ENCODE data around the gene PRPF8. TPM values are rescaled to one million over a fixed set of nuclear protein-coding genes. Genes with fewer than 3 reads are reported as not detected.

Gene PRPF8
- total and polyA plus RNA-seq, 2 experiments from 2014 or later = 178 to 246 TPM

DNA sequence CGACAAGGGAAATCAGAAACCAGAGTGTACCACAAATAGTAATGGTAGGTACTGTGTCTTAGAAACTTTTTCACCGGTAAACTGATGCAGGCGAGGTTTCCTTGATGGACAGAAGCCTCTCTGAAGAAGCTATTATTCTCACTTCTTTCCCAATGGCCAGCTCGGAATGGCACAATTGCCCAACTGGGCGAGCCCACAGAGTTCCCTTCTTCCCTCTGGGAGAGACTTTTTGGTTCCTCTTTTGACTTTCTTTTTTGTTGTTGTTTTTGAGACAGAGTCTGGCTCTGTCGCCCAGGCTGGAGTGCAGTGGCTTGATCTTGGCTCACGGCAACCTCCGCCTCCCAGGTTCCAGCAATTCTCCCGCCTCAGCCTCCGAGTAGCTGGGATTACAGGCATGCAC is 73.0 kb downstream of the PRPF8 start:
- Histone ChIP-seq H3K4me2 (no peak overlapping the region), H3F3A (replicated peaks; ENCODE audit: low read depth) (no peaks in the 10 kb centered on the region), H3K4me1 (ENCODE audit: insufficient read depth) (no peaks in the 10 kb centered on the region), H3K9me2 (ENCODE audit: insufficient read depth) (no peaks in the 10 kb centered on the region), H2AFZ (no peak overlapping the region), H3K27ac (ENCODE audit: low read depth) (no peak overlapping the region), H3K27me3 (ENCODE audit: insufficient read depth) (no peaks in the 10 kb centered on the region), H4K20me1 (replicated peaks; ENCODE audit: insufficient read depth) (no peaks in the 10 kb centered on the region), H3K36me3 (ENCODE audit: insufficient read depth) (no peaks in the 10 kb centered on the region), H3K4me3 (no peak overlapping the region), H3K79me2 (replicated peaks; ENCODE audit: insufficient read depth) (no peaks in the 10 kb centered on the region)
- Mint-ChIP-seq H3K27me3 (ENCODE audit: insufficient read depth, low read depth, poor library complexity) (peaks cover 8% of the 10 kb centered on the region), H3K9me3 (no peaks in the 10 kb centered on the region), H3K27ac (no peak overlapping the region), H3K4me1 (0 out of 3 replicates have a peak, but pooled peaks cover 2% of the 10 kb centered on the region), H3K4me3 (no peak overlapping the region), H3K36me3 (ENCODE audit: low read depth) (peaks cover 3% of the 10 kb centered on the region; the same call in 1 of the 3 replicates)
- DNase-seq (ENCODE audit: low spot score) = no peak
- TF ChIP-seq ZNF114 (CRISPR knock-in tag; IDR thresholded peaks at IDR 0.05) = no peak
- TF ChIP-seq, protein P1, sequence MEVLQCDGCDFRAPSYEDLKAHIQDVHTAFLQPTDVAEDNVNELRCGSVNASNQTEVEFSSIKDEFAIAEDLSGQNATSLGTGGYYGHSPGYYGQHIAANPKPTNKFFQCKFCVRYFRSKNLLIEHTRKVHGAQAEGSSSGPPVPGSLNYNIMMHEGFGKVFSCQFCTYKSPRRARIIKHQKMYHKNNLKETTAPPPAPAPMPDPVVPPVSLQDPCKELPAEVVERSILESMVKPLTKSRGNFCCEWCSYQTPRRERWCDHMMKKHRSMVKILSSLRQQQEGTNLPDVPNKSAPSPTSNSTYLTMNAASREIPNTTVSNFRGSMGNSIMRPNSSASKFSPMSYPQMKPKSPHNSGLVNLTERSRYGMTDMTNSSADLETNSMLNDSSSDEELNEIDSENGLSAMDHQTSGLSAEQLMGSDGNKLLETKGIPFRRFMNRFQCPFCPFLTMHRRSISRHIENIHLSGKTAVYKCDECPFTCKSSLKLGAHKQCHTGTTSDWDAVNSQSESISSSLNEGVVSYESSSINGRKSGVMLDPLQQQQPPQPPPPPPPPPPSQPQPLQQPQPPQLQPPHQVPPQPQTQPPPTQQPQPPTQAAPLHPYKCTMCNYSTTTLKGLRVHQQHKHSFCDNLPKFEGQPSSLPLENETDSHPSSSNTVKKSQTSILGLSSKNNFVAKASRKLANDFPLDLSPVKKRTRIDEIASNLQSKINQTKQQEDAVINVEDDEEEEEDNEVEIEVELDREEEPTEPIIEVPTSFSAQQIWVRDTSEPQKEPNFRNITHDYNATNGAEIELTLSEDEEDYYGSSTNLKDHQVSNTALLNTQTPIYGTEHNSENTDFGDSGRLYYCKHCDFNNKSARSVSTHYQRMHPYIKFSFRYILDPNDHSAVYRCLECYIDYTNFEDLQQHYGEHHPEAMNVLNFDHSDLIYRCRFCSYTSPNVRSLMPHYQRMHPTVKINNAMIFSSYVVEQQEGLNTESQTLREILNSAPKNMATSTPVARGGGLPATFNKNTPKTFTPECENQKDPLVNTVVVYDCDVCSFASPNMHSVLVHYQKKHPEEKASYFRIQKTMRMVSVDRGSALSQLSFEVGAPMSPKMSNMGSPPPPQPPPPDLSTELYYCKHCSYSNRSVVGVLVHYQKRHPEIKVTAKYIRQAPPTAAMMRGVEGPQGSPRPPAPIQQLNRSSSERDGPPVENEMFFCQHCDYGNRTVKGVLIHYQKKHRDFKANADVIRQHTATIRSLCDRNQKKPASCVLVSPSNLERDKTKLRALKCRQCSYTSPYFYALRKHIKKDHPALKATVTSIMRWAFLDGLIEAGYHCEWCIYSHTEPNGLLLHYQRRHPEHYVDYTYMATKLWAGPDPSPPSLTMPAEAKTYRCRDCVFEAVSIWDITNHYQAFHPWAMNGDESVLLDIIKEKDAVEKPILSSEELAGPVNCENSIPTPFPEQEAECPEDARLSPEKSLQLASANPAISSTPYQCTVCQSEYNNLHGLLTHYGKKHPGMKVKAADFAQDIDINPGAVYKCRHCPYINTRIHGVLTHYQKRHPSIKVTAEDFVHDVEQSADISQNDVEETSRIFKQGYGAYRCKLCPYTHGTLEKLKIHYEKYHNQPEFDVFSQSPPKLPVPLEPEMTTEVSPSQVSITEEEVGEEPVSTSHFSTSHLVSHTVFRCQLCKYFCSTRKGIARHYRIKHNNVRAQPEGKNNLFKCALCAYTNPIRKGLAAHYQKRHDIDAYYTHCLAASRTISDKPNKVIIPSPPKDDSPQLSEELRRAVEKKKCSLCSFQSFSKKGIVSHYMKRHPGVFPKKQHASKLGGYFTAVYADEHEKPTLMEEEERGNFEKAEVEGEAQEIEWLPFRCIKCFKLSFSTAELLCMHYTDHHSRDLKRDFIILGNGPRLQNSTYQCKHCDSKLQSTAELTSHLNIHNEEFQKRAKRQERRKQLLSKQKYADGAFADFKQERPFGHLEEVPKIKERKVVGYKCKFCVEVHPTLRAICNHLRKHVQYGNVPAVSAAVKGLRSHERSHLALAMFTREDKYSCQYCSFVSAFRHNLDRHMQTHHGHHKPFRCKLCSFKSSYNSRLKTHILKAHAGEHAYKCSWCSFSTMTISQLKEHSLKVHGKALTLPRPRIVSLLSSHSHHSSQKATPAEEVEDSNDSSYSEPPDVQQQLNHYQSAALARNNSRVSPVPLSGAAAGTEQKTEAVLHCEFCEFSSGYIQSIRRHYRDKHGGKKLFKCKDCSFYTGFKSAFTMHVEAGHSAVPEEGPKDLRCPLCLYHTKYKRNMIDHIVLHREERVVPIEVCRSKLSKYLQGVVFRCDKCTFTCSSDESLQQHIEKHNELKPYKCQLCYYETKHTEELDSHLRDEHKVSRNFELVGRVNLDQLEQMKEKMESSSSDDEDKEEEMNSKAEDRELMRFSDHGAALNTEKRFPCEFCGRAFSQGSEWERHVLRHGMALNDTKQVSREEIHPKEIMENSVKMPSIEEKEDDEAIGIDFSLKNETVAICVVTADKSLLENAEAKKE (CRISPR knock-in tag; IDR thresholded peaks at IDR 0.05) = no peak
- TF ChIP-seq CREB1 (CRISPR knock-in tag; IDR thresholded peaks at IDR 0.05; ENCODE audit: low read depth) = no peak
- no peak for TF ChIP-seq JUNB (IDR thresholded peaks at IDR 0.05; ENCODE audit: unreplicated experiment)
- TF ChIP-seq, protein P2, sequence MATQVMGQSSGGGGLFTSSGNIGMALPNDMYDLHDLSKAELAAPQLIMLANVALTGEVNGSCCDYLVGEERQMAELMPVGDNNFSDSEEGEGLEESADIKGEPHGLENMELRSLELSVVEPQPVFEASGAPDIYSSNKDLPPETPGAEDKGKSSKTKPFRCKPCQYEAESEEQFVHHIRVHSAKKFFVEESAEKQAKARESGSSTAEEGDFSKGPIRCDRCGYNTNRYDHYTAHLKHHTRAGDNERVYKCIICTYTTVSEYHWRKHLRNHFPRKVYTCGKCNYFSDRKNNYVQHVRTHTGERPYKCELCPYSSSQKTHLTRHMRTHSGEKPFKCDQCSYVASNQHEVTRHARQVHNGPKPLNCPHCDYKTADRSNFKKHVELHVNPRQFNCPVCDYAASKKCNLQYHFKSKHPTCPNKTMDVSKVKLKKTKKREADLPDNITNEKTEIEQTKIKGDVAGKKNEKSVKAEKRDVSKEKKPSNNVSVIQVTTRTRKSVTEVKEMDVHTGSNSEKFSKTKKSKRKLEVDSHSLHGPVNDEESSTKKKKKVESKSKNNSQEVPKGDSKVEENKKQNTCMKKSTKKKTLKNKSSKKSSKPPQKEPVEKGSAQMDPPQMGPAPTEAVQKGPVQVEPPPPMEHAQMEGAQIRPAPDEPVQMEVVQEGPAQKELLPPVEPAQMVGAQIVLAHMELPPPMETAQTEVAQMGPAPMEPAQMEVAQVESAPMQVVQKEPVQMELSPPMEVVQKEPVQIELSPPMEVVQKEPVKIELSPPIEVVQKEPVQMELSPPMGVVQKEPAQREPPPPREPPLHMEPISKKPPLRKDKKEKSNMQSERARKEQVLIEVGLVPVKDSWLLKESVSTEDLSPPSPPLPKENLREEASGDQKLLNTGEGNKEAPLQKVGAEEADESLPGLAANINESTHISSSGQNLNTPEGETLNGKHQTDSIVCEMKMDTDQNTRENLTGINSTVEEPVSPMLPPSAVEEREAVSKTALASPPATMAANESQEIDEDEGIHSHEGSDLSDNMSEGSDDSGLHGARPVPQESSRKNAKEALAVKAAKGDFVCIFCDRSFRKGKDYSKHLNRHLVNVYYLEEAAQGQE (IDR thresholded peaks at IDR 0.05; ENCODE audit: unreplicated experiment) = no peak
- TF ChIP-seq EZH2phosphoT487 (IDR thresholded peaks at IDR 0.05; ENCODE audit: unreplicated experiment) = no peak
- no peak for TF ChIP-seq EZH2 (IDR thresholded peaks at IDR 0.05; ENCODE audit: low read depth, unreplicated experiment)
- TF ChIP-seq STAT1 (IDR thresholded peaks at IDR 0.05; ENCODE audit: unreplicated experiment) = no peak
- no peak for TF ChIP-seq POLR2AphosphoS5 (IDR thresholded peaks at IDR 0.05; ENCODE audit: low read depth)
- TF ChIP-seq, protein P3, sequence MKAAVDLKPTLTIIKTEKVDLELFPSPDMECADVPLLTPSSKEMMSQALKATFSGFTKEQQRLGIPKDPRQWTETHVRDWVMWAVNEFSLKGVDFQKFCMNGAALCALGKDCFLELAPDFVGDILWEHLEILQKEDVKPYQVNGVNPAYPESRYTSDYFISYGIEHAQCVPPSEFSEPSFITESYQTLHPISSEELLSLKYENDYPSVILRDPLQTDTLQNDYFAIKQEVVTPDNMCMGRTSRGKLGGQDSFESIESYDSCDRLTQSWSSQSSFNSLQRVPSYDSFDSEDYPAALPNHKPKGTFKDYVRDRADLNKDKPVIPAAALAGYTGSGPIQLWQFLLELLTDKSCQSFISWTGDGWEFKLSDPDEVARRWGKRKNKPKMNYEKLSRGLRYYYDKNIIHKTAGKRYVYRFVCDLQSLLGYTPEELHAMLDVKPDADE (IDR thresholded peaks at IDR 0.05) = no peak
- TF ChIP-seq NANOG (IDR thresholded peaks at IDR 0.05; ENCODE audit: borderline replicate concordance) = no peak
- TF ChIP-seq ZNF331 (CRISPR knock-in tag; IDR thresholded peaks at IDR 0.05; ENCODE audit: low read depth) = no peak
- TF ChIP-seq, protein P4, sequence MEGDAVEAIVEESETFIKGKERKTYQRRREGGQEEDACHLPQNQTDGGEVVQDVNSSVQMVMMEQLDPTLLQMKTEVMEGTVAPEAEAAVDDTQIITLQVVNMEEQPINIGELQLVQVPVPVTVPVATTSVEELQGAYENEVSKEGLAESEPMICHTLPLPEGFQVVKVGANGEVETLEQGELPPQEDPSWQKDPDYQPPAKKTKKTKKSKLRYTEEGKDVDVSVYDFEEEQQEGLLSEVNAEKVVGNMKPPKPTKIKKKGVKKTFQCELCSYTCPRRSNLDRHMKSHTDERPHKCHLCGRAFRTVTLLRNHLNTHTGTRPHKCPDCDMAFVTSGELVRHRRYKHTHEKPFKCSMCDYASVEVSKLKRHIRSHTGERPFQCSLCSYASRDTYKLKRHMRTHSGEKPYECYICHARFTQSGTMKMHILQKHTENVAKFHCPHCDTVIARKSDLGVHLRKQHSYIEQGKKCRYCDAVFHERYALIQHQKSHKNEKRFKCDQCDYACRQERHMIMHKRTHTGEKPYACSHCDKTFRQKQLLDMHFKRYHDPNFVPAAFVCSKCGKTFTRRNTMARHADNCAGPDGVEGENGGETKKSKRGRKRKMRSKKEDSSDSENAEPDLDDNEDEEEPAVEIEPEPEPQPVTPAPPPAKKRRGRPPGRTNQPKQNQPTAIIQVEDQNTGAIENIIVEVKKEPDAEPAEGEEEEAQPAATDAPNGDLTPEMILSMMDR (conservative IDR thresholded peaks at IDR 0.05; ENCODE audit: low read depth in 2 of 2) = no peak
- no peak for ATAC-seq
